Hindlimb muscle (tissue), 1 donor: Measurements from ENCODE around the gene MUC15. TPM values are rescaled to one million over a fixed set of nuclear protein-coding genes. Genes with fewer than 3 reads are reported as not detected.

Experiments
- DNase-seq: peaks from one replicate; pipeline ENCODE4 v3.0.0-alpha.2; 2013
- polyA plus RNA-seq: library from polyadenylated mRNA; unstranded; fragments of 120-200 nt; gene quantifications from one replicate; pipeline ENCODE4 v1.2.1, GENCODE V29; 2013; ENCODE audit not compliant: insufficient read length

MUC15 gene
- polyA plus RNA-seq, 1 donor = 0.48 TPM

DNA sequence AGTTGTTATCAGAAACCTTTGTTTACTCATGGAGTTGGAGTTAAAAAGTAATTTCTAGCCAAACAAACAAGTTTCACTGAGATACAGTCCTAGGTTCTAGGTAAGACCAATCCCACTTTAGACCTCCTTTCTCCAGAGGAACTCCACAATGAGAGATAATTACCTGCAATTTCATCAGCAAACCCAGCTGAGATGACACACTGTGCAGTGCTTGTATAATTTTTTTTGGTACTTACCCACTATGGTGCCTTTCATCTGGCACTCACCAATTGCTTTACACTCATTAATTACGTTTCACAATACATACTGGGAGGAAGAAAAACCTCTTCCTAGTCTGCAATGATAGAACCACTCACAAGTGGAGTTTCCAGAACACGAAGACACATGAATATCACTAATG lies 1.8 kb upstream of the MUC15 start:
- DNase-seq = no peak

DNA sequence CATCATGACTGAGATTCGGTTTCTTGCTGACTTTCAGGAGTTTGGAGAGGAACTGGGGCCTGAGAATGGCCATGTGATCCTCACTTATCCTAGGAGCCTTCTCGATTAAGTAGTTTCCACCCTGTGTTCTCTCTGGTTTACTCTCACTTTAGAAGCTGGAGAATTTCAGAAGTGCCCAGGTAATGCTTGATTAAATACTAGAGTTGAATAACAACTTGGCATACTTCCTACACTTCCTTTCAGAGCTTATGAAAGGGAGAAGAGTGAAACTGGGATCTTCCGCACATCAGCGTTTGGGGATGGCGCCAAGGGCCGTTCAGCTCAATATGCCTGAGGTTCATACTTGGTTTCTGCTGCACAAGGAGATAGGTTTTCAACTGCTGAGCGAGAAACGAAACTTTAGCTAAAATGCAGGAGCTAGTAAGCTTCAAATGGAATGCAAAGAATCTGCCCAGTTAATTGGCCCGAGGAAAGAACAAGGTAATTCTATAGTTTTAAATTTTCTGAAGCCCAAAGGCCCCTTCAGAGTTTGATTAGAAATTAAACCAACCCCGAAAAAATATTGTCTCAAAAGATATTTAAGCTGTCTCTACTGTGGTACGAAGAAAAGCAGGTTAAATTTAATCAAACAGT lies 823 bp upstream of the MUC15 start:
- DNase-seq = no peak

DNA sequence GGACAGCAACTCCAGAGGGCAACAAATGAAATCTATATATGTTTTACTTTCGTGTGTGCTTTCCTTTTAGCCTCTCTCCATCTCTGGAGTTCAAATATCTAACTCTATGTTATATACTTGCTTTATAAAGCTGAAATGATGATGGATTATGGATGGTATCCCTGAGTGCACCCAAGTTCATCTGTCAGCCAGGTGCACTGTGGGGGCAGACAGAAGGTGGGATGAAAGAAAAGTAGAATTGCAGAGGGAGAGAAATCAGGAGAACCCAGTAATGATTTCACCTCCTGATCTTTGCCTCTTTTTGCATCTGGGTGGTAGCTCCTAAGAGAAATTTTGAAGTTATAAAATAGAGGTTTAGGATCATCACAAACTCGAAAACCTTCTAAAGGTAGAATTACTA lies 2.4 kb downstream of the MUC15 start:
- no peak for DNase-seq

DNA sequence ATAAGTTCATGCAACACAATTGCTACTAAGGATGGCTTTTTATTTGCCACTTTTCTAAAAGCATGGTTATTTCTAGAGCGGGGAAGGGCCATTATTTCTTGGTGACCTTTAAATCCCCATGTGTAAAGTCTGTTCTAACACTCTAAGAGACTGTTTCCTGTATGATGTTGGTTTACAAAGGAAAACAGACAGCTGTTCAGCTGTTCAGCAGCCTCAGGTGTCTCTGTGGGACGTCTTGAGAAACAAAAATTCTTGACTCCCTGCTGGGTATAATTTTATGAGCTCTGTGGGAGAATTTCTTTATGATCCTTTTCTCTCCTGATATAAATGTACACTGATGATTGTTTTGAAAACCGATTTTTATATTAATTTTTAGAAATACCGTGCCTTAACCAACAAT lies 13.9 kb downstream of the MUC15 start:
- no peak for DNase-seq

DNA sequence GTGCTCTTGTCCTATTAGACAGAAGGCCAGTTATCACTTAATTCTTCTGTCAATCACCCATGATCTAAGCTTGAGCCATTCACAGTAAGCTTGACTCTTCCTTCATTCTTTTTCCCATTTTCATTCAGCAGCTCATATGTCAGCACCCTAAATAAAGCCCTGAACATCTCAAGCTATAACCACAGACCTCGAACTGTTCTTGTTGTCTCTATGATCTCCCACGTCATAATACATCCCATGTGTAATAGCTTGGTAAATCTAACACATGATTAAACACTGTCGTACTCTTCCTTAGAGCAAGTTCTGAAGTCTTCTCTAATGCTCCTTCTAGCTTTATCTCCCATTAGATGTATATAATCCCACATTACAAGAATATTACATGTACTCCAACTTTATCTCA lies 14.4 kb downstream of the MUC15 start:
- DNase-seq = no peak

DNA sequence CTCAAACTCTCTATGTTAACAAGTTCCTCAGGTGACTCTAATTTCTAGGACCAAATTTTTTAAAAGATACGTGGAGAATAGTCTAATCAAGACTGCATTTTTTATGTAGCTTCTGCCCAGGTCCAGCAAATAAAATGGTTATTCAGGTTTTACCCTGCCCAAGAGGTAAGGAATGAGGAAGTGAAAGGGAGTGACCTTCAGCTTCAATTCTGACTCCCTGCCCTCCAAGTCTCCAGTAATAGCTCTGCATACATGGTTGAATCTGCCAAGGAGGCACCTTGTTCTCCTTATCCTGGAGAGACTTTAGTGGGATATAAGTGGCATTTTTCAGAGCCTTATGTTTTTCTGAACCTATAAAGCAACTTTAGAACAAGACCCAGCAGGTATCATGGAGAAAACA lies 15.5 kb downstream of the MUC15 start:
- DNase-seq = no peak

DNA sequence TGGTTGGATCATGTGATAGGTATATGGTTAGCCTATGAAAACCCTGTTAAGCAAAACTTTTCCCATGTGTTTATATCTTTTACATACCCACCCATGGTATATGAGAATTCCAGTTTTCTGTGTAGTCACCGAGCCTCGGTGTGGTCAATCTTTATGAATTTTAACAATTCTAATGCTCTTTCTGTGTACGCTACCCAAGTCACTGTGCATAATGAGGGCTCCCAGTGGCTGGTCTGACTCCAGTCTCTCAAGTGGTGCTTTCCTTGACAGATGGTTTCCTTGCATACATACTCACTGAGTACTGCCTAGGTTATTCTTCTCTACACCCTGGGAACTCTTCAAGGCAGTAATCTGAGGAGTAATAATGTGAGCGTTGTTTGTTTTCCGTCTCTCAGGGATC lies 17.6 kb downstream of the MUC15 start:
- no peak for DNase-seq

DNA sequence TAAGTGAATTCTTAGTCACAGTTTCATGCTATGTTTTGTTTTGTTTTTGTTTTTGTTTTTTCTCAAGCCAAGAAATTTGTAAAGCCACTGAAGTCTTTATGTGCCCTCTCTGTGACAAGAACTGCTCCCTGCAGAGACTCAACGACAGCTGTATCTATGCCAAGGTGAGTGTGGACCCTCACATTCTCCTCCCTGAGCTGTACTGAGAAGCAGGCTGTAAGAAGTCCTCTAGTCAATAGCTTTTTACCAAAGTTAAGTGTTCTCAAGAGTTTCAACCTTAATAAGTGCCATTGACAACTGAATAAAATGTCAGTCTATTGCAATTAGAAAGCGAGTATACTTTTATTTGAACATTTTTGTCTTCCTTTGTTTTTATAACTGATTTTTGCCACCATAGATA lies 18.9 kb downstream of the MUC15 start:
- DNase-seq = no peak

DNA sequence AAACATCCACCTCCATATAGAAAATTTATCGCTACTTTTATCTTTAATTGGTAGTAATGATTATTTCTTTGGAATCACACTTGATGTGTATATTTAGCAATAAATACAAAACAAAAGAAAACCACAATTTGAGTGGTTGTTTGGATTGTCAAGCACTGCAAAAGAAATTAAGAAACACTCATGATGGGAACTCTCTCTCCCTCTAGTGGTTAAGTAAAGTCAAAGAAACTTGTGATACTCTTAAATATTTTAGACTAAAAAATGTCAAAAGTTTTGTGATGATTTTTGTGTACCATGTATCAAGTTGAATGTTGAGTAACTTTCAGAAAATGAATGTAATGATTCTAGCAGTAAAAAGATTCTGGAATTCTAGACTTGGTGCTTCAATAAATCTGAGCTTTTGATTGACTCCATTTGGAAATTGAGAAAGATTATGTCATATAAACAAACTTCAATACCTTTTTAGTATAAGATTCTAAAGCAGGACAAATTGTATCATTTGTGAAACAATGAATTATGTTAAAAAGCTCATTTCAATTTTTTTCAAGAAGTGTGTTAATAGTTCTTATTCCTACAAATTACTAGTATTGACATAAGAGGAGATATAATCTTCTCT lies 20.8 kb downstream of the MUC15 start:
- no peak for DNase-seq

DNA sequence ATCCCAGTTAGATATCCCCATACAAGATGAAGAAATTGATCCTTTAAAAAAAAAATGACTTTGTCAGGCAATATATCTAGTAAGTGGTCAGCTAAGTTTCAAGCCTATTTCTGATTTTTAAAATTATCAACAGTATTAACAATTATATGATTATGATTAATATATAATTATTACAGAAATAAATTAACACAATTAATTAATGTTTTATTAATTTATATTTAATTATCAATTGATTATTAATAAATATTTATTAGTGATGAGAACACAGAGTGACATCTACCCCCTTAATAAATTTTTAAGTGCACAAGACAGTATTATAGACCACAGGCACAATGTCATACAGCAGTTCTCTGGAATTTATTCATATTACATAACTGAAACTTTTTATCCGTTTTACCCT lies 22.0 kb downstream of the MUC15 start:
- no peak for DNase-seq

DNA sequence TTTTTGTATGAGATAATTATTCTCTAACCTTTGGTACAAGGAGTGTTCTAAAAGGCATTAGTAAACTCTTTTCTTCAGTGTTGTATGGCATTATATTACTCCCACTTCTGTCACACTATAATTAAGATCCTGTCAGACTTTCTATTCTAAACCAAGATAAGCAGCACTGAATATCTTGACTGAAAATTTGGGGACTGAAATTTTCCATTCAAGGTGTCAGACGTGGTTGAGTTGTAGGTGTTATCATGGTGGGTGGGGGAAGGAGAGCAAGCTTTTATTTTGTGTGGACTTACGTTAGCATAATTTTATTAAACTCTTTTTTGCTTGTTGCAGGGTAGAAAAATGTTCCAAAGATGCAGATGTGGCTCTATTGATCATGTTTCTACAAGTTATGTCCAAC lies 22.9 kb downstream of the MUC15 start:
- no peak for DNase-seq

DNA sequence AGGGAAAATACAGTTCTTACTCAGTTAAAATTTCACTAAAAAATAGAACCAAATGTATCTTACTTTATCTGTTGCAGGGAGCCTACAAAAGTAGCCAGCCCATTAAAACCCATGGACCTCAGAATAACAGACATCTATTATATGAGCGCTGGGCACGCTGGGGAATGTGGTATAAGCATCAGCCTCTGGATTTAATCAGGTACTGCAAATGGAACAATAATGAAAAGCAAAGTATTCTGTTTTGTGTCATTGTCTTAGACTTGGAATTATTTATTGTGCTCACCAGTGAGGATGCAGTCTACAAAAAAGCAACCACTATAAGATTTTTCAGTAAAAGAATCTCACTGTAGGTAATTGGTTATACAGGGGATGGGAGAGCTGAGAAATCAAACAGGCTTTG lies 30.2 kb downstream of the MUC15 start:
- no peak for DNase-seq

DNA sequence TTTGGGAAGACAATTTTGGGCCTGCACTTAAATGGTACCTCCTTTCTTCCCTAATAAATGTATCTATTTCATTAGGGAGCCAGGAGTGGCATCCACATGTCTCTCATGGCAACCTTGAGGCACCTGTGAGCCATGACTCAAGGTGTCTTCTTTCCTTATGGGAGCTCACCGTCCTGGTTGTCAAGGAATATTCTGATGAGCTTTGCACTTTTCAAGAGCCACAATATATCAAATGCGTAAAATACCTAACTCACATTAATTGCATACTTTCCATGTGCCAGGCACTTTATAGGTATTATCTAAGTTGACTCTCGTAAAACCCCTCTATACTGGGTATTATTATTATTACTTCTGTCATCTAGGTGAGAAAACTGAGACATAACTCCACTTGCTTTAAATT lies 32.5 kb downstream of the MUC15 start:
- DNase-seq = no peak

DNA sequence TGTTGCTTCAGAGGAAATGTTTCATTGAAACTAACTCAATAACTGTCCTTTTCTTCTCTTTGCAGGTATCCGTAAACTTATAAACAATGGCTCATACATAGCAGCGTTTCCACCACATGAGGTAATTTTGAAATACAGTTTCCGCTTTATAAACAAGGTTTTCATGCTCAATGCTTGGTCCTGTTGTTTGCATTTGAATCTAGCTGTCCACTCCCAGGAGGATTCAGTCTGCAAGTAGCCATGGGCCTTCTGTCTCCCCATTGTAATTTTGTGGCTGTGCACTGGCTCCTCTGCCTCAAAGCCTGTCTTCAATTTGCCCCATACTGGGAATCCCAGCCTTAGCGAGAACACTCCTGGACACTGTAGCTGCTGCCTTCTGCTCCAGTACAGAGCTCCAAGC lies 34.7 kb downstream of the MUC15 start:
- no peak for DNase-seq

DNA sequence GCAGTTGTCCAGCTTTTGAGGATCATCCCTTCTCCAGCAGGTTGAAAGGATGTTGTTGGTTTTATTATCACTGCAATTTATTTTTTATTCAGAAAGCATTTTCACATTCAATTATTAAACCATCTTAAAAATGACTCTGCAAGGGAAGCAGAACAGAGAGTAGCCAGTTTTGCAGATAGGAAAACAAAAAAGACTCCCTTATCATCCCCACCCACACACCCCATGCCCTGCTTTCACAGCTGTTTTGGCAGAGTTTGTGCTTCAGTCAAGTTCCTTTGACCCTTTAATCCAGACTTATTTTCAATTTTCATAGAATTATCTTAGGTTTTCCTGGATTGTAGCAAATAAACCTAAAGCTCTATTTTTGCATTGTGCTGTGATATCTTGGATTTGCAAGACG lies 44.4 kb downstream of the MUC15 start:
- no peak for DNase-seq

DNA sequence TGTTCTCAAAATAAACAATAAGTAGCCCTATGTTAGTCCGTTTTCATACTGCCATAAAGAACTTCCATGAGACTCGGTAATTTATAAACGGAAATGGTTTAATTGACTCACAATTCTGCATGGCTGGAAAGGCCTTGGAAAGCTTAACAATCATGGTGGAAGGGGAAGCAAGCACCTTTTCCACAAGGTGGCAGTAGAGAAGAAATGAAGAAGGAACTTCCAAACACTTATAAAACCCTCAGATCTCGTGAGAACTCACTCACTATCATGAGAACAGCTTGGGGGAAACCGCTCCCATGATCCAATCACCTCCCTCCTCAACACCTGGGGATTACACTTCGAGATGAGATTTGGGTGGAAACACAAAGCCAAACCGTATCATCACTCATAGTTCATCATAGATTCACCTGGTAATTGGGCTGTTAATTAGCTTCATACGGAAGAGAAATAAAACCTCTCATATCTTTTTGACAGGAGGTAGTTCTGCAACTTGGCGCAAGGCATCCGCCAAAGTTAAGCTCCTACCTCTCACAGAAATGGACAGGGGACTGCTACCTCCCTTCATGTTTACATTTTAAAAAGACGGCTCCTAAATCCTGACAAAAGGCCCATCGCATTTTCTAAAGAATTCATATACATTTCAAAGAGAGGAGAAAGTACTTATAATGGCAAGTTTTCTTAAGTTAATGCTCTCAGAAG lies 49.0 kb downstream of the MUC15 start:
- no peak for DNase-seq

DNA sequence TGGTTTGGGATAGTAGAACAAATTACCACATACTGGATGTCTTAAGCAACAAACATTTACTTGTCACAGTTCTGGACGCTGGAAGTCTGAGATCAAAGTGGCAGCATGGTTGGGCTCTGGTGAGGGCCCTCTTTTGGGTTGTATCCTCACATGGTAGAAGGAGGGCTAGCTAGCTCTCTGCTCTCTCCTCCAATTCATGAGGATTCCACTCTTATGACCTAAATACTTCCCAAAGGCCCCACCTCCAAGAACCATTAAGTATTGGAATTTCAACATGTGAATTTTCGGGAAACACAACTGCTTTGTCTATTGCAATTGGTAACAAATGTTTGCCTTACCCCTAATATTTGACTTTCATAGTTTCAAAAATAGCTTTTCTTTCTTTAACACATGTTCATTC lies 52.6 kb downstream of the MUC15 start:
- no peak for DNase-seq

DNA sequence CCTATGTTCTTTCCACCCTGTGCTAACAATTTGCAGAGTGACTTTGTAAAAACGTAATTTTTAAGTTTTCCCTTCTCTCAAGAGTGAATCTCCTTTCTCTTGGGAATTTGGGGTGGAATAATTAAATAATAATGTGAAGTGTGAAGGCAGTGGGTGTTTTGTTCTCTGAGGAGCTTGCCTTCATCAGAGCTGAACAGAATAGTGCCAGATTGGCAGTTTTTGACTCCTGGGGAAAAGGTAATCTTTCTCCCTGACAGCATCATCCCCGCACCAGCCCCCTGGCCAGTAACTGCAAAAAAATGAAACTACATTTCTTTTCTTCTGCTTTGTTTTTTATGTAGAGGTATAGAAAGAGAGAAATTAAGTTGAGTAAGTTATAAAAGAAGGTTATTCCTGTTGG lies 59.9 kb downstream of the MUC15 start:
- no peak for DNase-seq

DNA sequence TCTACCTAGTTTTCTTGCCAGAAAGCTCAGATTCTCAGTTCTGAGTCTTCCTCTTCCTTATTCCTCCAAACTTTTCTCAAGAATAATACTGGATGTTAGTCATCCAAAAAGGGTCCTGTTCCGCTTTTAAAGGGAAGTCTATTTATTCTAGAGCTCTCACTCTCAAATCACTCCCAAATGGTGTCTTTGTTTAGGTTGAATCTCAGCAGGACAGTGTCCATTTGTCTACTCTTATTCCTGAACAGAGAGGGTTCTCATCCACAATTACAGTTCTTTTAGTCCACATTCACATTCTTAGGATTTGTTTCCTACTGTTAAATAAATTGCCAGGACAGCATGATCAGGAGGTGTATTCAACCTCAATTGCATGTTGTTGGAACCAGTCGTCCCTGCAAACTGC lies 61.3 kb downstream of the MUC15 start:
- no peak for DNase-seq

DNA sequence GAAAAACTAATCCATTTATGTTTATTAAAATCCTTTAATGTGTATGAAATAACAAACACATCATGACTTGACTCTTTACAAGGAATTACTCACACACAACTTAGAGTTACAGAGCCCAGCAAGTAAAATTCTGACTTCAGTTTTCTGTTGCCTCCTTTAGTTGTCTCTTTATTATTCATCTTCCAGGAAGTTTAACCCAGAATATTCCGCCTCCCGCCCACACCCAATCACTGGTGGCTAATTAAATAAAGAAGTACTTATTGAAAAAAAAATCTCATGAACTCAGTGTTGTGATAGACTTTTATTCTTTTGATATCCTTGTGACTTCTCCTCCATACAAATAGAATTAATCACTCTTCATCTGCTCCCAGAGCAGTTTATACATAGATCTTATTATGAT lies 61.9 kb downstream of the MUC15 start:
- DNase-seq = no peak
